Measurements from ENCODE around the gene CACNG3.

The CACNG3 gene

DNA sequence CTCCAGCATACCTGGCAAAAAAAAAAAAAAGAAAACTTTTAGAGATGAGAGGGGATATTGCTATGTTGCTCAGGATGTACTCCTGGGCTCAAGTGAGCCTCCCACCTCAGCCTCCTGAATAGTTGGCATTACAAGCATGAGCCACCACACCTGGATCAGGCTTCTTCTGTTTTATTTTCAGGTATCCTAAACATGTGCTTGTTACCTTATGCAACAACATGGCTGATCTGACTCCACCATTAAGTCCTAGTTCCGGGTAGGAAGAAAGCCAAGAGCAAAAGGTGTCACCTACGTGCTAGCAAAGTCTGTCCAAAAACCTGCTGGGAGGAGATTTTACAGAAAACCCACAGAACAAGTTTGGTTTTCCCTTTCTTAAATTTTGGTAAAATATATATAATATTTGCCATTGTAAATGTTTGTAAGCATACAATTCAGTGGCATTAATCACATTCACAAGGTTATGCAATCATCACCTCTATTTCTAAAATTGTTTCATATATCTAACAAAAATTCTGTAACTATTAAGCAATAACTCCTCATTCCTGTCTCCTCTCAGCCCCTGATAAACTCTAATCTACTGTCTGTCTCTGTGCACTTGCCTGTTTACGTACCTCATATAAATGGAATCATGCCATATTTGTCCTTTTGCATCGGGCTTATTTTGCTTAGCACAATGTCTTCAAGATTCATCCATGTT, 9.1 kb upstream of the CACNG3 start:
- Histone ChIP-seq H3K27ac (ENCODE audit: low read length) (no peak overlapping the region), H3K4me3 (ENCODE audit: low read length) (no peak overlapping the region), H3K4me2 (ENCODE audit: low read length) (no peak overlapping the region), H3K36me3 (replicated peaks; ENCODE audit: low read depth, low read length) (no peaks in the 10 kb centered on the region), H3K4me1 (ENCODE audit: low read length) (no peaks in the 10 kb centered on the region), H2AFZ (ENCODE audit: low read depth, low read length) (no peak overlapping the region), H3K9ac (ENCODE audit: low read length) (no peak overlapping the region), H4K20me1 (ENCODE audit: insufficient read depth, low read length) (no peaks in the 10 kb centered on the region), H3K79me2 (ENCODE audit: low read length) (no peaks in the 10 kb centered on the region), H3K27me3 (ENCODE audit: low read depth, low read length) (peaks cover 18% of the 10 kb centered on the region; the same call in 1 of the 2 replicates), H3K9me3 (ENCODE audit: insufficient read depth, low read length) (no peaks in the 10 kb centered on the region)
- TF ChIP-seq, protein P1, sequence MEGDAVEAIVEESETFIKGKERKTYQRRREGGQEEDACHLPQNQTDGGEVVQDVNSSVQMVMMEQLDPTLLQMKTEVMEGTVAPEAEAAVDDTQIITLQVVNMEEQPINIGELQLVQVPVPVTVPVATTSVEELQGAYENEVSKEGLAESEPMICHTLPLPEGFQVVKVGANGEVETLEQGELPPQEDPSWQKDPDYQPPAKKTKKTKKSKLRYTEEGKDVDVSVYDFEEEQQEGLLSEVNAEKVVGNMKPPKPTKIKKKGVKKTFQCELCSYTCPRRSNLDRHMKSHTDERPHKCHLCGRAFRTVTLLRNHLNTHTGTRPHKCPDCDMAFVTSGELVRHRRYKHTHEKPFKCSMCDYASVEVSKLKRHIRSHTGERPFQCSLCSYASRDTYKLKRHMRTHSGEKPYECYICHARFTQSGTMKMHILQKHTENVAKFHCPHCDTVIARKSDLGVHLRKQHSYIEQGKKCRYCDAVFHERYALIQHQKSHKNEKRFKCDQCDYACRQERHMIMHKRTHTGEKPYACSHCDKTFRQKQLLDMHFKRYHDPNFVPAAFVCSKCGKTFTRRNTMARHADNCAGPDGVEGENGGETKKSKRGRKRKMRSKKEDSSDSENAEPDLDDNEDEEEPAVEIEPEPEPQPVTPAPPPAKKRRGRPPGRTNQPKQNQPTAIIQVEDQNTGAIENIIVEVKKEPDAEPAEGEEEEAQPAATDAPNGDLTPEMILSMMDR (IDR thresholded peaks at IDR 0.05; ENCODE audit: low read depth, low read length): no peak
- no peak for TF ChIP-seq EZH2phosphoT487 (IDR thresholded peaks at IDR 0.05; ENCODE audit: low read depth)

GRCh38 chr16:24253192-24253591, 2.9 kb upstream of the CACNG3 start:
- TF ChIP-seq, protein P1 (IDR thresholded peaks at IDR 0.05; ENCODE audit: low read depth, low read length): peak; percentile 74
- TF ChIP-seq EZH2phosphoT487 (IDR thresholded peaks at IDR 0.05; ENCODE audit: low read depth): no peak
- Histone ChIP-seq H3K4me2 (ENCODE audit: low read length) (no peak overlapping the region), H3K79me2 (ENCODE audit: low read length) (no peaks in the 10 kb centered on the region), H3K4me1 (ENCODE audit: low read length) (no peaks in the 10 kb centered on the region), H3K27ac (ENCODE audit: low read length) (no peak overlapping the region), H3K27me3 (ENCODE audit: low read depth, low read length) (no peaks in the 10 kb centered on the region; the same call in none of the 2 replicates), H2AFZ (ENCODE audit: low read depth, low read length) (no peak overlapping the region), H3K9ac (ENCODE audit: low read length) (no peak overlapping the region), H3K9me3 (ENCODE audit: insufficient read depth, low read length) (no peaks in the 10 kb centered on the region), H4K20me1 (ENCODE audit: insufficient read depth, low read length) (no peaks in the 10 kb centered on the region), H3K4me3 (ENCODE audit: low read length) (no peak overlapping the region), H3K36me3 (replicated peaks; ENCODE audit: low read depth, low read length) (no peaks in the 10 kb centered on the region)

GRCh38 chr16:24257958-24258357, 1.8 kb downstream of the CACNG3 start:
- H3K27ac ChIP-seq (ENCODE audit: low read length): no peak overlapping the region
- H4K20me1 ChIP-seq (ENCODE audit: insufficient read depth, low read length): no peaks in the 10 kb centered on the region
- H2AFZ ChIP-seq (ENCODE audit: low read depth, low read length): no peak overlapping the region
- peaks cover 19% of the 10 kb centered on the region for H3K27me3 ChIP-seq (ENCODE audit: low read depth, low read length)
- no peaks in the 10 kb centered on the region for H3K9me3 ChIP-seq (ENCODE audit: insufficient read depth, low read length)
- no peaks in the 10 kb centered on the region for H3K79me2 ChIP-seq (ENCODE audit: low read length)
- H3K4me3 ChIP-seq (ENCODE audit: low read length): no peak overlapping the region
- H3K9ac ChIP-seq (ENCODE audit: low read length): no peak overlapping the region
- TF ChIP-seq EZH2phosphoT487 (IDR thresholded peaks at IDR 0.05; ENCODE audit: low read depth): no peak
- TF ChIP-seq, protein P1 (IDR thresholded peaks at IDR 0.05; ENCODE audit: low read depth, low read length): no peak
- H3K36me3 ChIP-seq (replicated peaks; ENCODE audit: low read depth, low read length): no peaks in the 10 kb centered on the region
- H3K4me2 ChIP-seq (ENCODE audit: low read length): no peak overlapping the region
- no peaks in the 10 kb centered on the region for H3K4me1 ChIP-seq (ENCODE audit: low read length)

DNA sequence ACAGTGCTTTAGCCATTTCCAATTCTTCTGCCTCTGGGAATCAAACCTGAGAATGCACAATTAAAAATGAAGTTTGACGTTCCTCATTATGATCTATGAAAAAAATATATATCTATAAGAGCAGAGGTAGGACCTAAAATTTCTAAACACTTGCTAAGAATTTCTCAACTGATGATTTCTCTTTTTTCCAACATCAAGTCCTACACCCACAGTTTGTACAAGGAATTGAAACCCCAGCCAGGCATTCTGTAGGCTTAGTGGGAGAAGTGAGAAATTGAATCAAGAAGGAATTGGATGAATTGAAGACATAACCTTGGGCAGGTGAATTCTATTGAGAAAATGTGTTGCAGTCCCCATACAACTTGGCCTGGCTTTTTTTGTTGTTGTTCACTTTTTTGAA, 2.7 kb downstream of the CACNG3 start:
- Histone ChIP-seq H2AFZ (ENCODE audit: low read depth, low read length) (no peak overlapping the region), H3K79me2 (ENCODE audit: low read length) (no peaks in the 10 kb centered on the region), H3K4me2 (ENCODE audit: low read length) (no peak overlapping the region), H3K36me3 (replicated peaks; ENCODE audit: low read depth, low read length) (no peaks in the 10 kb centered on the region), H3K4me1 (ENCODE audit: low read length) (no peaks in the 10 kb centered on the region), H3K9me3 (ENCODE audit: insufficient read depth, low read length) (no peaks in the 10 kb centered on the region), H4K20me1 (ENCODE audit: insufficient read depth, low read length) (no peaks in the 10 kb centered on the region), H3K27ac (ENCODE audit: low read length) (no peak overlapping the region), H3K9ac (ENCODE audit: low read length) (no peak overlapping the region), H3K4me3 (ENCODE audit: low read length) (no peak overlapping the region), H3K27me3 (ENCODE audit: low read depth, low read length) (peaks cover 19% of the 10 kb centered on the region)
- TF ChIP-seq, protein P1 (IDR thresholded peaks at IDR 0.05; ENCODE audit: low read depth, low read length): no peak
- no peak for TF ChIP-seq EZH2phosphoT487 (IDR thresholded peaks at IDR 0.05; ENCODE audit: low read depth)

All from OCI-LY3 (cell line).